Stimulated activated CD4-positive, alpha-beta T cell treated with anti-CD3 and anti-CD28 coated beads, Interleukin-1b, Interleukin-23, amount 100 ng/mL, for 1 hour (primary cell): Measurements from ENCODE around the gene EPO.
"Not testable (repeated sequence)": the region's sequence is repeated elsewhere in the genome, so short reads cannot be mapped to it uniquely, and the experiment has no call there.

Experiments
- DNase-seq, 2 donors: peaks; one replicate each; pipeline ENCODE4 v3.0.0-alpha.2; 2020; ENCODE audit warnings: low read depth in 2 of 2

The EPO gene

GRCh38 chr7:100735730-100736129 lies 15.5 kb downstream of the EPO start:
- no peak for DNase-seq

DNA sequence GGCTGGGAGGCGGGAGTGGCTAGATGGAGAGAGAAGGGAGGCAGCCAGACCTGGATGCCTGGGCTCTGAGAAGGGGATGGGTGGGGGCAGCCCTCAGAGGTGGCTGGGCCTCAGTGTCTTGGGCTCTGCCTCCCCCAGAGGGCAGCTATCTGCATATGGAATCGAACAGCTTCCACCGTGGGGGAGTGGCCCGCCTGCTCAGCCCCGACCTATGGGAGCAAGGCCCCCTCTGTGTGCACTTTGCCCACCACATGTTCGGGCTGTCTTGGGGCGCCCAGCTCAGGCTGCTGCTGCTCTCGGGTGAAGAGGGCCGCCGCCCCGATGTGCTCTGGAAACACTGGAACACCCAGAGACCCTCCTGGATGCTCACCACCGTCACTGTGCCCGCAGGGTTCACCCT lies 16.4 kb downstream of the EPO start:
- no peak for DNase-seq

DNA sequence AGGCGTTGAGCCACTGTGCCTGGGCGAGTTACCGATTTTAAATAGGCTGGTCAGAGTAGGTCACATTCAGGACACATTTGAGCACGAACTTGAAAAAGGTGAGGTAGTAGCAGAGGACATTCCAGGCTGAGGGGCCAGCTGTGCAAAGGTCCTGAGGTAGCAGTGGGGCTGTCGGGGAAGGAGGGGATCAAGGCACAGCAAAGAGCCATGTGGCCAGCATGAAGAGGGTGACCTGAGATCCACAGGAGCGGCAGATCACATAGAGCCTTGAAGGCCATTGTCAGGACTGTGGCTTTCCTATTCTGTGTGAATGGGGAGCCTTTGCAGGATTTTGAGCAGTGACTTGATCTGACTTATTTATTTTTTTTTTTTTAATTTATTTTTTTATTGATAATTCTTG lies 19.7 kb downstream of the EPO start:
- DNase-seq = no peak

GRCh38 chr7:100744605-100745004 lies 24.3 kb downstream of the EPO start:
- DNase-seq = no peak

GRCh38 chr7:100745184-100745583 lies 24.9 kb downstream of the EPO start:
- no peak for DNase-seq

DNA sequence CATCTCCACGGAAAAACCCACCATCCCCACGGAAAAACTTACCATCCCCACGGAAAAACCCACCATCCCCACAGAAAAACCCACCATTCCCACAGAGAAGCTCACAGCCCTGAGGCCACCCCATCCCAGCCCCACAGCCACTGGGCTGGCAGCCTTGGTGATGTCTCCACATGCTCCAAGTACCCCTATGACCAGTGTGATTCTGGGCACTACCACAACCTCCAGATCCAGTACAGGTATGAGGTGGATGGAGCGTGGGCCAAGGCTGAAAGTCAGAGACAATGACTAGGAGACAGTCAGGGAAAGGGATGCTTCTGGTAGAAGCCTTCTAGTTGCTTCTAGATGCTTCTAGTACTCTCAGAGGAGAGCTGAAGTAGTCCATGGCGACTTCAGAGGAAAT lies 32.7 kb downstream of the EPO start:
- no peak for DNase-seq

GRCh38 chr7:100753750-100754149 lies 33.5 kb downstream of the EPO start:
- no peak for DNase-seq

DNA sequence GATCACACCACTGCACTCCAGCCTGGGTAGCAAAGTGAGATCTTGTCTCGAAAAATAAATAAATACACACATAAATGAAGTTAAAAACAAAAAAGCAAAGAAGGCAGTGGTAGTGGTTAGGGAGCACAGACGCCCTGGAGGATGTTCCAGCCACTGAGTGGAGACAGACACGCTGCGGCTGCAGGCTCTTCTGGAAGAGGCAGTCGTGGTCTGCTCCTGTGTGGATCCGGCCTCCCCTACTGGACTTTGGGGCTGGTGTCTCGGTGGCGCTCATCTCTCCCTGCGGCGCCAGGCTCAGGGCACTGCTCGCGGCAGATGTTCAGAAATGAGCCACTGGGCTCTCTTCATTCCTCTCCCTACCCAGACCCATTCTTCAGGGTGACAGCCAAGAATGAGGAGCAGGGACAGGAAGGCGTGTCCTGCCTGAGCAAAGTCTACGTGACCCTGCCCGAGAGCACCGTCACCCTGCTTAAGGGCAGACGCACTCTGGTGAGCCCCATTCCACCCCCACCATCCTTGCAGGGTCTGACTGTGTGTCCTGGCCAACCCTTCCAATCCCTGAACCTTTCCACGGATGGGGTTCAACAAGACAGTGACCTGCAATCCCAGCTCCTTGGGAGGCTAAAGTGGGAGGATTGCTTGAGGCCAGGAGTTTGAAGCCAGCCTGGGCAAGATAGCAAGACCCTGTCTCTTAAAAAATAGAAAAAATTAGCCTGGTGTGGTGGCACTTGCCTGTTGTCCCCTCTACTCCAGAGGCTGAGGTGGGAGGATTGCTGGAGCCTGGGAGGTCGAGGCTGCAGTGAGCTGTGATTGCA lies 39.3 kb downstream of the EPO start:
- DNase-seq = no peak

GRCh38 chr7:100762841-100763240 lies 42.6 kb downstream of the EPO start:
- not testable (repeated sequence) for DNase-seq

DNA sequence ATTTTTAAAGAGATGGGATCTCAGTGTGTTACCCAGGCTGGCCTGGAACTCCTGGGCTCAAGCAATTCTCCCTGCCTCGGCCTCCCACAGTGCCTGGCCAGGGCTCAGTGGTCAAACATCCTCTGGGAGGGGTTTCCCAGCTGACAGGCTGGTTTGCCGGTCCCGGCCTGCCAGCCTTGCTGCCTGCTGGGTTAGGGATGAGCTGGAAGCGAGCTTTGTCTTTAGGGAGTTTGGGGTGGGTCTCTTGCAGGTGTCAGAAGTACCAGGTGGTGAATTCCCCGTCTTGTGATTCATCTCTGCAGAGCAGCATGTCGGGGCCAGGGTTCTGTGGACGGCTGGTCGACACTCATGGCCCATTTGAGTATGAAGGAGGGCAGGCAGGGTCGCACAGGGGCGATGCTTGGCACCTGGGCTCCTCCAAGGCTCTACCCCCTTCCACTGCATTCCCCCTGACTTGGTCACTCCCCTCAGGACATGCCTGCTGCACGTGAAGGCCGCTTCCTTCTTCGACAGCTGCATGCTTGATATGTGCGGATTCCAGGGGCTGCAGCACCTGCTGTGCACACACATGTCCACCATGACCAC lies 43.4 kb downstream of the EPO start:
- no peak for DNase-seq

- no peak for DNase-seq
Measured at GRCh38 chr7:100764841-100765240, 44.6 kb downstream of the EPO start.

DNA sequence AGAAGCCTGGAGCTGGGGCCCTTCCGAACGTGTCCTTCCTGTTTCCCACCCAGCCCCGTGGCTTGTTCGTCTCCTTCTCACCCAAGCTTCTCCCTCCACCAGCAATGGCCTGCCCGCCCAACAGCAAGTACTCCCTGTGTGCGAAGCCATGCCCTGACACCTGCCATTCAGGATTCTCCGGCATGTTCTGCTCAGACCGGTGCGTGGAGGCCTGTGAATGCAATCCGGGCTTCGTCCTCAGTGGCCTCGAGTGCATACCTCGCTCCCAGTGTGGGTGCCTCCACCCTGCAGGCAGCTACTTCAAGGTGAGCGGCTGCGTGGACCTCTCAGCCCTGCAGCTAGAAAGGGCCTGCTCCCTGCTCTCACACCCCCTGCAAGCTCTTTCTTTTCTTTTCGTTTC lies 45.0 kb downstream of the EPO start:
- no peak for DNase-seq

- no peak for DNase-seq
Measured at GRCh38 chr7:100768784-100769183, 48.5 kb downstream of the EPO start.
